Mesothelial cell of epicardium (in vitro differentiated cells): ENCODE measurements around the gene RASGRP1. TPM values are rescaled to one million over a fixed set of nuclear protein-coding genes. Genes with fewer than 3 reads are reported as not detected.

Experiments
- DNase-seq, 2 experiments: peaks; one replicate each; pipeline ENCODE4 v3.0.0; 2021; ENCODE audit warnings: low spot score in 2 of 2; ENCODE audit not compliant: unreplicated experiment in 2 of 2
- H3K27ac Mint-ChIP-seq: 2 replicates; pipeline ENCODE4 v1.8.0; 2021; ENCODE audit warnings: mixed read lengths
- H3K27me3 Mint-ChIP-seq: 2 replicates; pipeline ENCODE4 v1.8.0; 2021; ENCODE audit warnings: low read depth, mixed read lengths
- H3K36me3 Mint-ChIP-seq: 2 replicates; pipeline ENCODE4 v1.8.0; 2021; ENCODE audit warnings: mixed read lengths
- H3K4me1 Mint-ChIP-seq: 2 replicates; pipeline ENCODE4 v1.8.0; 2021; ENCODE audit warnings: mixed read lengths
- H3K4me3 Mint-ChIP-seq: 2 replicates; pipeline ENCODE4 v1.8.0; 2021; ENCODE audit warnings: mild to moderate bottlenecking, moderate library complexity, mixed read lengths
- H3K9me3 Mint-ChIP-seq: 2 replicates; pipeline ENCODE4 v1.8.0; 2021; ENCODE audit warnings: mixed read lengths
- CTCF ChIP-seq: fragments of 200-600 bp; sonication (generic); IDR thresholded peaks from one replicate; pipeline ENCODE4 v1.5.0; 2021; ENCODE audit warnings: antibody characterized with exemption; ENCODE audit not compliant: unreplicated experiment
- total RNA-seq: library from RNA; stranded (reverse); gene quantifications from 3 replicates; pipeline ENCODE4 v1.2.1, GENCODE V29; 2021

The RASGRP1 gene
- total RNA-seq, 1 donor from 2014 or later, result 4.4 TPM

DNA sequence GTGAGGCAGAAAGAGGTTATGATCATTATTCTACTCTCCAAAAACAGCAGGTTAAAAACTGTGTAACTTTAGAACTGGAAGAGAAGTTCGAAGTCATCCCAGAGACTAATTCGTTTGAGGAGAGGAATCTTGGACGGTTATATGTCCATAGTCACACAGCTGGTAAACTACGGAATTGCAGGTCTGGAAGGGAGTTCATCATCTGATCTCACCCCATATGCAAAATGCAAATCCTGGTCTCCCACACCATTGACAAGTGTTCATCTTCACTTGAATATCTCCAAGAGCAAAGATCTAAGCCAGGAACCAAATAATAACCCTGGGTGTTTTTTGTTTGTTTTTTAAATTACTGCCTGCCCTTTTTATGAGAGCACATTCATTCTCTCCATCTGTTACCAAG lies 57.6 kb downstream of the RASGRP1 start:
- Mint-ChIP-seq H3K9me3 (no peaks in the 10 kb centered on the region), H3K4me3 (no peak overlapping the region), H3K27me3 (no peaks in the 10 kb centered on the region), H3K36me3 (no peaks in the 10 kb centered on the region), H3K4me1 (no peaks in the 10 kb centered on the region), H3K27ac (no peak overlapping the region)
- no peak for DNase-seq
- TF ChIP-seq CTCF, result no peak

- Mint-ChIP-seq H3K4me1 (no peaks in the 10 kb centered on the region), H3K27ac (no peak overlapping the region), H3K4me3 (no peak overlapping the region), H3K36me3 (peaks cover 2% of the 10 kb centered on the region), H3K27me3 (no peaks in the 10 kb centered on the region), H3K9me3 (no peaks in the 10 kb centered on the region)
- DNase-seq, result no peak
- no peak for TF ChIP-seq CTCF
Measured at GRCh38 chr15:38504680-38505467, 59.7 kb downstream of the RASGRP1 start.

GRCh38 chr15:38503496-38503895 lies 61.1 kb downstream of the RASGRP1 start:
- Mint-ChIP-seq H3K9me3 (no peaks in the 10 kb centered on the region), H3K27ac (no peak overlapping the region), H3K4me3 (no peak overlapping the region), H3K36me3 (peaks cover 4% of the 10 kb centered on the region), H3K27me3 (no peaks in the 10 kb centered on the region), H3K4me1 (no peaks in the 10 kb centered on the region)
- no peak for TF ChIP-seq CTCF
- DNase-seq, result no peak

GRCh38 chr15:38499651-38500050 lies 65.0 kb downstream of the RASGRP1 start:
- DNase-seq, result no peak
- H3K27me3 Mint-ChIP-seq, result no peaks in the 10 kb centered on the region
- H3K4me1 Mint-ChIP-seq, result no peaks in the 10 kb centered on the region
- H3K4me3 Mint-ChIP-seq, result no peak overlapping the region
- TF ChIP-seq CTCF, result no peak
- H3K36me3 Mint-ChIP-seq, result peaks cover 4% of the 10 kb centered on the region
- no peaks in the 10 kb centered on the region for H3K9me3 Mint-ChIP-seq
- H3K27ac Mint-ChIP-seq, result no peak overlapping the region

GRCh38 chr15:38496151-38496550 lies 68.5 kb downstream of the RASGRP1 start:
- no peak overlapping the region for H3K27ac Mint-ChIP-seq
- H3K36me3 Mint-ChIP-seq, result peaks cover 8% of the 10 kb centered on the region
- no peak overlapping the region for H3K4me3 Mint-ChIP-seq
- no peaks in the 10 kb centered on the region for H3K27me3 Mint-ChIP-seq
- TF ChIP-seq CTCF, result no peak
- H3K4me1 Mint-ChIP-seq, result no peaks in the 10 kb centered on the region
- no peak for DNase-seq
- H3K9me3 Mint-ChIP-seq, result no peaks in the 10 kb centered on the region
